T-cell (primary cell): ENCODE measurements around the gene ZNF428. TPM values are rescaled to one million over a fixed set of nuclear protein-coding genes. Genes with fewer than 3 reads are reported as not detected.
A peak's percentile ranks its signal among the peaks of the same experiment; 100 is the strongest.
"Not testable (repeated sequence)": the region's sequence is repeated elsewhere in the genome, so short reads cannot be mapped to it uniquely, and the experiment has no call there.

ENCODE experiments used
- ATAC-seq, 4 experiments: fragments of 200-7000 bp in 3 of 4; fragments of 150-1000 bp in 1 of 4; cut with Tn5 transposase; replicated peaks in 1 of 4; 1 replicate in 3 of 4; 2 replicates in 1 of 4; pipeline ENCODE4 v1.10.0; 2021; ENCODE audit warnings: moderate library complexity in 3 of 4, mild to moderate bottlenecking in 2 of 4, moderate number of reproducible peaks in 1 of 4
- CTCF ChIA-PET, 2 donors: fragments of 300-600 bp; sonication (Branson Sonifier 250); formaldehyde crosslinking; loops; one replicate each; lab custom pipeline; 2022; ENCODE audit warnings: antibody characterized with exemption in 2 of 2; lab: Charles Lee
- POLR2A ChIA-PET, 2 donors: fragments of 300-600 bp; sonication (Branson Sonifier 250); formaldehyde crosslinking; loops; one replicate each; lab custom pipeline; 2022; ENCODE audit warnings: antibody characterized with exemption in 2 of 2; lab: Charles Lee
- DNase-seq, 35 experiments: peaks; one replicate each; pipeline versions ENCODE4 v3.0.0 to v3.0.0-alpha.2; 2013 to 2023
- H3K27ac ChIP-seq: one replicate; pipeline ENCODE4 v1.5.1; 2013; ENCODE audit warnings: low read length
- H3K27me3 ChIP-seq, 2 experiments: replicated peaks in 1 of 2; 1 replicate in 1 of 2; 2 replicates in 1 of 2; pipeline versions ENCODE4 v1.6.1 to v1.7.0; 2013; ENCODE audit warnings: low read length in 1 of 2, mixed read lengths in 1 of 2; ENCODE audit not compliant: control insufficient read depth in 2 of 2, insufficient read depth in 2 of 2; ENCODE audit errors: extremely low read depth in 1 of 2
- H3K36me3 ChIP-seq, 2 donors: 1 replicate in 1 of 2; 2 replicates in 1 of 2; pipeline versions ENCODE4 v1.6.1 to v1.7.0; 2013; ENCODE audit warnings: low read length in 1 of 2; ENCODE audit not compliant: control insufficient read depth in 2 of 2, insufficient read depth in 1 of 2; ENCODE audit errors: extremely low read depth in 1 of 2
- H3K4me1 ChIP-seq, 2 experiments: 1 replicate in 1 of 2; 2 replicates in 1 of 2; pipeline versions ENCODE4 v1.6.1 to v1.7.0; 2013; ENCODE audit warnings: low read length in 2 of 2, mixed read lengths in 1 of 2; ENCODE audit not compliant: insufficient read depth in 2 of 2, control insufficient read depth in 1 of 2; ENCODE audit errors: extremely low read depth in 1 of 2
- H3K4me3 ChIP-seq, 2 donors: 1 replicate in 1 of 2; 2 replicates in 1 of 2; pipeline versions ENCODE4 v1.5.1 to v1.7.0; 2013; ENCODE audit warnings: mild to moderate bottlenecking in 2 of 2, low read length in 1 of 2, moderate library complexity in 1 of 2; ENCODE audit not compliant: control insufficient read depth in 1 of 2; ENCODE audit errors: extremely low read depth in 1 of 2
- H3K9me3 ChIP-seq: 2 replicates; pipeline ENCODE4 v1.7.0; 2013
- H3K27ac Mint-ChIP-seq, 2 donors: one replicate each; pipeline ENCODE4 v1.8.0; 2020 to 2021; ENCODE audit warnings: mild to moderate bottlenecking in 2 of 2, mixed read lengths in 2 of 2
- H3K27me3 Mint-ChIP-seq, 2 donors: one replicate each; pipeline ENCODE4 v1.8.0; 2021 to 2022; ENCODE audit warnings: mixed read lengths in 2 of 2
- H3K36me3 Mint-ChIP-seq: one replicate; pipeline ENCODE4 v1.8.0; 2021; ENCODE audit warnings: mixed read lengths
- H3K4me1 Mint-ChIP-seq, 3 donors: one replicate each; pipeline ENCODE4 v1.8.0; 2020 to 2022; ENCODE audit warnings: mixed read lengths in 3 of 3, mild to moderate bottlenecking in 1 of 3
- H3K4me3 Mint-ChIP-seq, 3 donors: one replicate each; pipeline ENCODE4 v1.8.0; 2020 to 2022; ENCODE audit warnings: mild to moderate bottlenecking in 3 of 3, mixed read lengths in 3 of 3, moderate library complexity in 3 of 3
- H3K9me3 Mint-ChIP-seq, 3 donors: one replicate each; pipeline ENCODE4 v1.8.0; 2020 to 2022; ENCODE audit warnings: mixed read lengths in 3 of 3
- whole genome bisulfite sequencing: methylation state at CpG from one replicate; pipeline ENCODE4 v1.1.5; 2013; ENCODE audit warnings: missing lambda C conversion rate; ENCODE audit not compliant: insufficient coverage; 5-methylcytosine and 5-hydroxymethylcytosine counted together
- total RNA-seq, 35 experiments: library from RNA in 6 of 35; stranded (reverse) in 6 of 35; fragments of 120-200 nt in 1 of 35; gene quantifications; one replicate each; pipeline versions ENCODE4 v1.2.1 to v1.2.4 and lab custom pipeline; 2013 to 2026

ZNF428 gene
- total RNA-seq, 5 donors from 2014 or later (not counting 1 experiment from before 2014, with no cell fraction given) = 28.9 to 35.2 (median 34.5) TPM

- ATAC-seq (peak in 2 of 4 experiments; percentile 17 to 46), DNase-seq (no peak)
- H3K27me3 Mint-ChIP-seq = no peaks in the 10 kb centered on the region
- H3K4me3 Mint-ChIP-seq = no peak overlapping the region
- Histone ChIP-seq H3K9me3 (no peaks in the 10 kb centered on the region), H3K27me3 (no peaks in the 10 kb centered on the region), H3K27ac (no peak overlapping the region), H3K4me1 (peaks cover 0 to 4% of the 10 kb centered on the region in 2 experiments), H3K4me3 (no peak overlapping the region), H3K36me3 (peaks cover 10 to 25% of the 10 kb centered on the region in 2 donors)
- 61% methylated on average over 11 of the region's 28 CpGs for WGBS
- POLR2A ChIA-PET = interaction anchor here in 1 of 2 donors (0.5 kb wide), 1 partner anchor 111 kb away, joined by 4 read pairs; no protein-coding TSS in a partner anchor
- H3K9me3 Mint-ChIP-seq = no peaks in the 10 kb centered on the region
- peaks cover 14 to 18% (median 14%) of the 10 kb centered on the region in 3 donors for H3K4me1 Mint-ChIP-seq
- CTCF ChIA-PET = no interaction called here
- peaks cover 20% of the 10 kb centered on the region for H3K36me3 Mint-ChIP-seq
- peak overlapping the region; percentile 36 to 68 for H3K27ac Mint-ChIP-seq
These were observed 11.9 kb downstream of the ZNF428 start for GRCh38 chr19:43607238-43608205.

GRCh38 chr19:43606569-43607229 lies 12.7 kb downstream of the ZNF428 start:
- Histone ChIP-seq H3K27ac (no peak overlapping the region), H3K27me3 (no peaks in the 10 kb centered on the region), H3K36me3 (peaks cover 3 to 17% of the 10 kb centered on the region in 2 donors), H3K9me3 (no peaks in the 10 kb centered on the region), H3K4me1 (peaks cover 0 to under 1% of the 10 kb centered on the region in 2 experiments), H3K4me3 (no peak overlapping the region)
- 97% methylated on average over 5 of the region's 7 CpGs for WGBS
- H3K4me3 Mint-ChIP-seq = no peak overlapping the region
- H3K36me3 Mint-ChIP-seq = peaks cover 14% of the 10 kb centered on the region
- CTCF ChIA-PET = no interaction called here
- ATAC-seq = no peak
- POLR2A ChIA-PET = no interaction called here
- peak overlapping the region in 1 of 2 donors; percentile 18 for H3K27ac Mint-ChIP-seq
- no peaks in the 10 kb centered on the region for H3K27me3 Mint-ChIP-seq
- DNase-seq = no peak
- peaks cover 10 to 12% (median 10%) of the 10 kb centered on the region in 3 donors for H3K4me1 Mint-ChIP-seq
- H3K9me3 Mint-ChIP-seq = no peaks in the 10 kb centered on the region

DNA sequence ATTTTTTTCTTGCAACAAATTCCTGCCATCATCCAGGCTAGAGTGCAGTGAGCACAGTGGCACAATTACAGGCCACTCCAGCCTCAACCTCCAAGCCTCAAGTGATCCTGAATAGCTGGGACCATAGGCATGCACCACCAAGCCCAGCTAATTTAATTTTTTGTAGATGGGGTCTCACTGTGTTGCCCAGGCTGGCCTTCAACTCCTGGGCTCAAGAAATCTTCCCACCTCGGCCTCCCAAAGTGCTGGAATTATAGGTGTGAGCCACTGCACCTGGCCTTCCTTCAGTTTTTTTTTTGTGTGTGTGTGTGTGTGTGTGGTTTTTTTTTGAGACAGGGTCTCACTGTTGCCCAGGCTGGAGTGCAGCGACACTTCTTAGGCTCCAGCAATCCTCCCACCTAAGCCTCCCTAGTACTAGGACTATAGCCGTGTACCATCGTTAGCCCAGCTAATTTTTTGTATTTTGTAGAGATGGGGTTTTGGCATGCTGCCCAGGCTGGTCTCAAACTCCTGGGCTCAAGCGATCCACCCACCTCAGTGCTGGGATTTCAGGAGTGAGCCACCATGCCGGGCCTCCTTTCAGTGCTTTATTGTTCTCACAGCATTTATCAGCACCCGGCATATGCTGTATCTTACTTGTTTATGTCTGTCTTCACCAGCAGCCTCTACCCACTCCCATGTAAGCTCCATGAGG lies 13.4 kb downstream of the ZNF428 start:
- peaks cover 3 to 13% of the 10 kb centered on the region in 2 donors for H3K36me3 ChIP-seq
- no peaks in the 10 kb centered on the region for H3K27me3 ChIP-seq
- H3K4me1 ChIP-seq = no peaks in the 10 kb centered on the region
- Mint-ChIP-seq H3K9me3 (no peaks in the 10 kb centered on the region), H3K4me3 (no peak overlapping the region), H3K27me3 (no peaks in the 10 kb centered on the region), H3K36me3 (peaks cover 17% of the 10 kb centered on the region), H3K27ac (peak overlapping the region in 1 of 2 donors; percentile 68), H3K4me1 (peaks cover 10 to 12% (median 10%) of the 10 kb centered on the region in 3 donors)
- POLR2A ChIA-PET = interaction anchor here in 1 of 2 donors (0.6 kb wide), 1 partner anchor 38 kb away, joined by 3 read pairs; no protein-coding TSS in a partner anchor
- H3K4me3 ChIP-seq = no peak overlapping the region
- H3K27ac ChIP-seq = no peak overlapping the region
- WGBS = 100% methylated on average over 2 of the region's 7 CpGs
- no peaks in the 10 kb centered on the region for H3K9me3 ChIP-seq
- DNase-seq (no peak), ATAC-seq (no peak)
- CTCF ChIA-PET = interaction anchor here in 1 of 2 donors (0.5 kb wide), 1 partner anchor 108 kb away, joined by 8 read pairs; no protein-coding TSS in a partner anchor

DNA sequence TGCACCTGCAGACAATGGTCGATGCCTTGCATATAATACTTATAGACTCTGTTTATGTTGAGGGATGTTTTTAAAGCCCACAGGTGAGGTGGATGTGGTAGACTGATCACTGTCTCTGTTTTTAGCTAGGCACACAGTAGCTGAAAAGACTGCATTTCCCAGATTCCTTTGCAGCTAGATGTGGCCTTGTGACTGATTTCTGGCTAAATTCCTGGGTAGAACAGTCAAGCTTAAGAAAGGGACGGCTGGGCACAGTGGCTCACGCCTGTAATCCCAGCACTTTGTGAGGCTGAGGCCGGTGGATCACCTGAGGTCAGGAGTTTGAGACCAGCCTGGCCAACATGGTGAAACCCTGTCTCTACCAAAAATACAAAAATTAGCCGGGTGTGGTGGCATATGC lies 19.1 kb downstream of the ZNF428 start:
- ATAC-seq, H3K4me3 Mint-ChIP-seq, H3K27me3 ChIP-seq, POLR2A ChIA-PET, H3K9me3 ChIP-seq, DNase-seq, H3K9me3 Mint-ChIP-seq, H3K4me3 ChIP-seq, H3K27me3 Mint-ChIP-seq, H3K27ac Mint-ChIP-seq, H3K27ac ChIP-seq, H3K36me3 Mint-ChIP-seq: not testable (repeated sequence)
- H3K36me3 ChIP-seq = peaks cover 0 to 15% of the 10 kb centered on the region in 2 donors
- 80% methylated on average over 2 of the region's 5 CpGs for WGBS
- peaks cover 9 to 23% of the 10 kb centered on the region in 2 experiments for H3K4me1 ChIP-seq
- CTCF ChIA-PET = interaction anchor here (0.6 to 1.0 kb wide), 4 partner anchors 16 to 210 kb away, joined by 3 to 6 read pairs (median 4); no protein-coding TSS in a partner anchor
- H3K4me1 Mint-ChIP-seq = peaks cover 28 to 35% (median 32%) of the 10 kb centered on the region in 3 donors

DNA sequence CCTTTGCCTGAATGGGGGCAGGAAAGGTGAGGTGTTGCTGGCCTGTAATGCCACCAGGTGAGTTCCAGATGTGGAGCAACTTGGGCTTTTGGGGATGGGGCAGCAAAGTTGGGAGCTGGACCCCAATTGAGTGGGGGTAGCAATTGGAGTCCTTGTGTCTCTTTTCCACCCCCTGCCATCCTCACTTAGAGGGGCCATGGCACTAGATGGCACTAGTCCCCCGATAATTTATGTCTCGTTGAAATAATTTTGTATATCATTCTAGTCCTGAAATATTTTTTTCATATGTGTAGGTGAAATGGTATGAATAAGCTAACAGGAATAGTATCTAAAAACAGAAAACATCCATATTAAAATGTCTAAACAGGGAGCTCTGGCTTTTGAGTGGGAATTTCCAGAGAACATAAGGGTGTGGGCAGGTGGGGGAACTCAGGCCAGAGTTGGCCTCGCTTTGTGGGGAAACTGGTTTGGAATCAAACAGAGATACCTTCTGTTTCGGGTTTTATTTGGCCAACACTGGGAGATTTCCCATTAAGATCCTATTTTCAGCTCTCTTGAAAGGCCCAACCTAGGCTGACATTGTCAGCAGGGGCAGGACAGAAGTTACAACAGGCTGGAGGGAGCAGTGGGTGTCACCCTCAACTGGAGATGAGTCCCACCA lies 19.7 kb downstream of the ZNF428 start:
- no peak for ATAC-seq
- no peak overlapping the region for H3K27ac ChIP-seq
- no peaks in the 10 kb centered on the region for H3K27me3 ChIP-seq
- CTCF ChIA-PET = interaction anchor here (0.6 to 1.0 kb wide), 5 partner anchors 17 to 211 kb away, joined by 3 to 10 read pairs (median 4); no protein-coding TSS in a partner anchor
- WGBS = 100% methylated on average over 2 of the region's 4 CpGs
- Mint-ChIP-seq H3K9me3 (no peaks in the 10 kb centered on the region), H3K27ac (peak overlapping the region in 1 of 2 donors; percentile 16), H3K4me3 (no peak overlapping the region), H3K36me3 (peaks cover 3% of the 10 kb centered on the region), H3K27me3 (no peaks in the 10 kb centered on the region), H3K4me1 (peaks cover 30 to 38% (median 35%) of the 10 kb centered on the region in 3 donors)
- no peaks in the 10 kb centered on the region for H3K9me3 ChIP-seq
- peaks cover 0 to 15% of the 10 kb centered on the region in 2 donors for H3K36me3 ChIP-seq
- DNase-seq = no peak
- POLR2A ChIA-PET = interaction anchor here in 1 of 2 donors (0.5 kb wide), 1 partner anchor 19 kb away, joined by 3 read pairs; no protein-coding TSS in a partner anchor
- peaks cover 9 to 28% of the 10 kb centered on the region in 2 experiments for H3K4me1 ChIP-seq
- no peak overlapping the region for H3K4me3 ChIP-seq
